Common myeloid progenitor, CD34-positive (primary cell): Measurements from ENCODE around the gene VIPR1. TPM values are rescaled to one million over a fixed set of nuclear protein-coding genes. Genes with fewer than 3 reads are reported as not detected.

Experiments
- CTCF ChIA-PET: fragments of 350-600 bp; sonication (Branson Sonifier 250); formaldehyde crosslinking; loops from one replicate; lab custom pipeline; 2021; ENCODE audit warnings: antibody characterized with exemption; lab: Charles Lee
- POLR2A ChIA-PET: fragments of 350-600 bp; sonication (Branson Sonifier 250); formaldehyde crosslinking; loops from one replicate; lab custom pipeline; 2021; ENCODE audit warnings: antibody characterized with exemption; lab: Charles Lee
- DNase-seq, 3 donors: peaks; one replicate each; pipeline versions ENCODE4 v3.0.0 to v3.0.0-alpha.2; 2013
- H3K27ac ChIP-seq, 2 experiments: 1 replicate in 1 of 2; 2 replicates in 1 of 2; pipeline ENCODE4 v1.7.0; 2013; ENCODE audit warnings: inconsistent platforms in 2 of 2, low read length in 2 of 2, mild to moderate bottlenecking in 2 of 2, low read depth in 1 of 2, moderate library complexity in 1 of 2; ENCODE audit not compliant: severe bottlenecking in 2 of 2, insufficient read depth in 1 of 2, poor library complexity in 1 of 2
- H3K27me3 ChIP-seq, 5 experiments: replicated peaks in 2 of 5; 1 replicate in 3 of 5; 2 replicates in 2 of 5; pipeline versions ENCODE4 v1.6.1 to v1.7.0; 2013; ENCODE audit warnings: low read length in 4 of 5, mild to moderate bottlenecking in 2 of 5, moderate library complexity in 2 of 5, inconsistent platforms in 1 of 5; ENCODE audit not compliant: insufficient read depth in 5 of 5, control insufficient read depth in 4 of 5
- H3K36me3 ChIP-seq, 4 experiments: 1 replicate in 2 of 4; 2 replicates in 2 of 4; pipeline versions ENCODE4 v1.6.1 to v1.7.0; 2013; ENCODE audit warnings: low read length in 3 of 4, control low read depth in 1 of 4, mild to moderate bottlenecking in 1 of 4; ENCODE audit not compliant: control insufficient read depth in 4 of 4, insufficient read depth in 4 of 4
- H3K4me1 ChIP-seq, 4 experiments: 1 replicate in 3 of 4; 2 replicates in 1 of 4; pipeline versions ENCODE4 v1.6.1 to v1.7.1; 2013; ENCODE audit warnings: low read length in 3 of 4, mild to moderate bottlenecking in 3 of 4, control low read depth in 1 of 4, inconsistent platforms in 1 of 4, moderate library complexity in 1 of 4; ENCODE audit not compliant: control insufficient read depth in 4 of 4, insufficient read depth in 4 of 4; ENCODE audit errors: control extremely low read depth in 1 of 4
- H3K4me3 ChIP-seq, 7 experiments: 1 replicate in 4 of 7; 2 replicates in 3 of 7; pipeline versions ENCODE4 v1.5.1 to v1.7.0; 2013; ENCODE audit warnings: mild to moderate bottlenecking in 7 of 7, low read length in 6 of 7, moderate library complexity in 6 of 7, inconsistent platforms in 2 of 7, low read depth in 2 of 7, control low read depth in 1 of 7; ENCODE audit not compliant: insufficient read depth in 4 of 7, control insufficient read depth in 1 of 7; ENCODE audit errors: extremely low read depth in 1 of 7
- H3K9me3 ChIP-seq, 5 experiments: 1 replicate in 4 of 5; 2 replicates in 1 of 5; pipeline versions ENCODE4 v1.6.1 to v1.7.1; 2013; ENCODE audit warnings: low read length in 4 of 5, mild to moderate bottlenecking in 2 of 5, inconsistent platforms in 1 of 5, low read depth in 1 of 5, moderate library complexity in 1 of 5; ENCODE audit not compliant: control insufficient read depth in 4 of 5, insufficient read depth in 2 of 5; ENCODE audit errors: control extremely low read depth in 1 of 5
- WGBS: methylation state at CpG from one replicate; pipeline ENCODE4 v1.1.5; 2013; ENCODE audit not compliant: insufficient coverage; 5-methylcytosine and 5-hydroxymethylcytosine counted together
- polyA plus RNA-seq: library from polyadenylated mRNA; unstranded; fragments of 120-200 nt; gene quantifications from one replicate; pipeline ENCODE4 v1.2.1, GENCODE V29; 2013

Gene VIPR1
- polyA plus RNA-seq, result 0.55 TPM

GRCh38 chr3:42502429-42503250, at the start of gene VIPR1:
TSS of gene VIPR1 (plus strand) at chr3:42502643. CDS start at chr3:42502736, 93 bp downstream.
- peaks cover 0 to 37% (median 27%) of the 10 kb centered on the region in 4 experiments for H3K4me1 ChIP-seq
- peak within 1 kb of the TSS; percentile 28 to 87 (median 68) for H3K4me3 ChIP-seq
- no peaks in the 10 kb centered on the region for H3K36me3 ChIP-seq
- ChIA-PET POLR2A (interaction anchor here (1.4 kb wide), 1 partner anchor 12 kb away, joined by 4 read pairs; no protein-coding TSS in a partner anchor), CTCF (interaction anchor here (0.8 to 3.2 kb wide), 14 partner anchors 10 to 285 kb away, joined by 3 to 21 read pairs (median 8); partner anchors contain the start of gene SS18L2)
- no peak within 1 kb of the TSS for H3K27ac ChIP-seq
- H3K27me3 ChIP-seq, result peaks cover 4 to 43% (median 16%) of the 10 kb centered on the region in 5 experiments
- DNase-seq, result peak; percentile 74 to 83 (median 79)
- 7% methylated on average over 51 of the region's 69 CpGs for WGBS
- no peaks in the 10 kb centered on the region for H3K9me3 ChIP-seq

GRCh38 chr3:42456211-42456610, 46.2 kb upstream of the VIPR1 start:
- Histone ChIP-seq H3K27ac (no peak overlapping the region), H3K36me3 (no peaks in the 10 kb centered on the region), H3K4me3 (no peak overlapping the region), H3K9me3 (peaks cover 0 to 4% (median 0%) of the 10 kb centered on the region in 5 experiments), H3K4me1 (no peaks in the 10 kb centered on the region), H3K27me3 (no peaks in the 10 kb centered on the region)
- POLR2A ChIA-PET, result interaction anchor here (0.6 kb wide), 1 partner anchor 329 kb away, joined by 3 read pairs; no protein-coding TSS in a partner anchor
- DNase-seq, result no peak
- CTCF ChIA-PET, result no interaction called here

- Histone ChIP-seq H3K36me3 (no peaks in the 10 kb centered on the region), H3K4me1 (no peaks in the 10 kb centered on the region), H3K27ac (no peak overlapping the region), H3K9me3 (no peaks in the 10 kb centered on the region), H3K27me3 (no peaks in the 10 kb centered on the region), H3K4me3 (no peak overlapping the region)
- DNase-seq, result no peak
- ChIA-PET POLR2A (no interaction called here), CTCF (no interaction called here)
Observed at GRCh38 chr3:42459151-42459550, 43.3 kb upstream of the VIPR1 start.

- H3K27ac ChIP-seq, result no peak overlapping the region
- POLR2A ChIA-PET, result no interaction called here
- H3K4me3 ChIP-seq, result no peak overlapping the region
- no peaks in the 10 kb centered on the region for H3K9me3 ChIP-seq
- H3K4me1 ChIP-seq, result no peaks in the 10 kb centered on the region
- no peaks in the 10 kb centered on the region for H3K36me3 ChIP-seq
- CTCF ChIA-PET, result interaction anchor here (1.5 kb wide), 1 partner anchor 214 kb away, joined by 4 read pairs; no protein-coding TSS in a partner anchor
- 100% methylated on average over 2 of the region's 2 CpGs for WGBS
- H3K27me3 ChIP-seq, result no peaks in the 10 kb centered on the region
- no peak for DNase-seq
Observed at GRCh38 chr3:42461762-42462161, 40.7 kb upstream of the VIPR1 start.

- ChIA-PET CTCF (interaction anchor here (1.5 kb wide), 1 partner anchor 216 kb away, joined by 4 read pairs; no protein-coding TSS in a partner anchor), POLR2A (no interaction called here)
- H3K9me3 ChIP-seq, result no peaks in the 10 kb centered on the region
- H3K4me3 ChIP-seq, result no peak overlapping the region
- H3K4me1 ChIP-seq, result no peaks in the 10 kb centered on the region
- no peak for DNase-seq
- no peaks in the 10 kb centered on the region for H3K27me3 ChIP-seq
- WGBS, result 50% methylated on average over 1 of the region's 1 CpG
- no peak overlapping the region for H3K27ac ChIP-seq
- no peaks in the 10 kb centered on the region for H3K36me3 ChIP-seq
Observed at GRCh38 chr3:42463093-42463492, 39.4 kb upstream of the VIPR1 start.

- ChIA-PET POLR2A (no interaction called here), CTCF (interaction anchor here (0.9 kb wide), 1 partner anchor 30 kb away, joined by 3 read pairs; no protein-coding TSS in a partner anchor)
- no CpG with 5 or more reads among the region's 3 CpGs for WGBS
Observed at GRCh38 chr3:42468111-42468510, 34.3 kb upstream of the VIPR1 start.

GRCh38 chr3:42472555-42472954, 29.9 kb upstream of the VIPR1 start:
- WGBS, result 94% methylated on average over 2 of the region's 2 CpGs
- CTCF ChIA-PET, result no interaction called here
- H3K36me3 ChIP-seq, result no peaks in the 10 kb centered on the region
- no peak overlapping the region for H3K4me3 ChIP-seq
- peaks cover 0 to 5% (median 0%) of the 10 kb centered on the region in 5 experiments for H3K27me3 ChIP-seq
- H3K9me3 ChIP-seq, result no peaks in the 10 kb centered on the region
- no peak for DNase-seq
- POLR2A ChIA-PET, result no interaction called here
- peaks cover 0 to 13% (median 10%) of the 10 kb centered on the region in 4 experiments for H3K4me1 ChIP-seq
- no peak overlapping the region for H3K27ac ChIP-seq

More at GRCh38 chr3:42468111-42468510, 34.3 kb upstream of the VIPR1 start:
- H3K9me3 ChIP-seq, result no peaks in the 10 kb centered on the region
- H3K27ac ChIP-seq, result no peak overlapping the region
- H3K27me3 ChIP-seq, result peaks cover 0 to 5% (median 0%) of the 10 kb centered on the region in 5 experiments
- no peaks in the 10 kb centered on the region for H3K36me3 ChIP-seq
- no peaks in the 10 kb centered on the region for H3K4me1 ChIP-seq
- H3K4me3 ChIP-seq, result no peak overlapping the region
- DNase-seq, result no peak
